HepG2 (cell line): ENCODE results near the gene TLCD3A. TPM values are rescaled to one million over a fixed set of nuclear protein-coding genes. Genes with fewer than 3 reads are reported as not detected.

Source experiments
- AGO1 ChIP-seq: fragments of 200-400 bp; formaldehyde crosslinking; IDR thresholded peaks from 2 replicates; pipeline ENCODE4 v1.6.1; 2017; ENCODE audit warnings: mild to moderate bottlenecking, low read depth, low read length, moderate library complexity; ENCODE audit not compliant: poor library complexity, severe bottlenecking
- CBFB ChIP-seq: sonication (generic); formaldehyde crosslinking; IDR thresholded peaks from 2 replicates; pipeline ENCODE4 v1.4.0; 2020; ENCODE audit warnings: missing genetic modification reagents
- CHCHD3 ChIP-seq: sonication (generic); formaldehyde crosslinking; IDR thresholded peaks from 2 replicates; pipeline ENCODE4 v1.8.0; 2022; ENCODE audit warnings: mild to moderate bottlenecking, missing genetic modification reagents, moderate library complexity
- DR1 ChIP-seq: sonication (generic); formaldehyde crosslinking; IDR thresholded peaks from 2 replicates; pipeline ENCODE4 v1.8.0; 2021; ENCODE audit warnings: mild to moderate bottlenecking, missing genetic modification reagents, inconsistent platforms
- HMG20A ChIP-seq: IDR thresholded peaks from 2 replicates; pipeline ENCODE4 v1.6.1; 2016; ENCODE audit warnings: borderline replicate concordance
- IKZF4 ChIP-seq: sonication (generic); formaldehyde crosslinking; IDR thresholded peaks from 2 replicates; pipeline ENCODE4 v1.5.1; 2020; ENCODE audit warnings: borderline replicate concordance, mild to moderate bottlenecking, low read depth, missing genetic modification reagents; ENCODE audit errors: not compliant biosample characterization
- LRRFIP1 ChIP-seq: sonication (generic); formaldehyde crosslinking; conservative IDR thresholded peaks from 2 replicates; pipeline ENCODE4 v1.4.0; 2020; ENCODE audit warnings: missing genetic modification reagents
- MTF2 ChIP-seq: sonication (generic); formaldehyde crosslinking; IDR thresholded peaks from 2 replicates; pipeline ENCODE4 v1.5.0; 2020; ENCODE audit warnings: missing genetic modification reagents, borderline replicate concordance
- MZF1 ChIP-seq: sonication (generic); formaldehyde crosslinking; IDR thresholded peaks from 2 replicates; pipeline ENCODE4 v1.8.1; 2023; ENCODE audit warnings: mild to moderate bottlenecking, missing genetic modification reagents, borderline replicate concordance
- NFYB ChIP-seq: sonication (generic); formaldehyde crosslinking; IDR thresholded peaks from 2 replicates; pipeline ENCODE4 v1.4.0; 2020; ENCODE audit warnings: missing genetic modification reagents
- POLR2AphosphoS5 ChIP-seq: IDR thresholded peaks from 2 replicates; pipeline ENCODE4 v1.6.1; 2012; ENCODE audit warnings: low read depth, low read length
- SALL1 ChIP-seq: sonication (generic); formaldehyde crosslinking; IDR thresholded peaks from 2 replicates; pipeline ENCODE4 v1.8.0; 2022; ENCODE audit warnings: mild to moderate bottlenecking, missing genetic modification reagents
- SATB2 ChIP-seq: sonication (generic); formaldehyde crosslinking; IDR thresholded peaks from 2 replicates; pipeline ENCODE4 v1.5.0; 2020; ENCODE audit warnings: missing genetic modification reagents
- SMYD3 ChIP-seq: sonication (generic); formaldehyde crosslinking; IDR thresholded peaks from 2 replicates; pipeline ENCODE4 v1.8.1; 2023; ENCODE audit warnings: mild to moderate bottlenecking, missing genetic modification reagents
- SNAI1 ChIP-seq: sonication (generic); formaldehyde crosslinking; IDR thresholded peaks from 2 replicates; pipeline ENCODE4 v1.5.0; 2020; ENCODE audit warnings: mild to moderate bottlenecking, missing genetic modification reagents, borderline replicate concordance
- ZBTB7B ChIP-seq: sonication (generic); formaldehyde crosslinking; IDR thresholded peaks from 2 replicates; pipeline ENCODE4 v1.4.0; 2020; ENCODE audit warnings: missing genetic modification reagents
- ZNF737 ChIP-seq: sonication (generic); formaldehyde crosslinking; IDR thresholded peaks from 2 replicates; pipeline ENCODE4 v1.5.0; 2020; ENCODE audit warnings: missing genetic modification reagents, mild to moderate bottlenecking, borderline replicate concordance
- ZNF75D ChIP-seq: sonication (generic); formaldehyde crosslinking; IDR thresholded peaks from 2 replicates; pipeline ENCODE4 v1.8.1; 2023; ENCODE audit warnings: missing genetic modification reagents, mild to moderate bottlenecking, borderline replicate concordance
- ZNF784 ChIP-seq: sonication (generic); formaldehyde crosslinking; IDR thresholded peaks from 2 replicates; pipeline ENCODE4 v1.5.1; 2020; ENCODE audit warnings: missing genetic modification reagents, mild to moderate bottlenecking, borderline replicate concordance
- polyA plus RNA-seq, 8 experiments: library from polyadenylated mRNA; depleted of rRNA in 3 of 8; stranded (reverse) in 7 of 8; unstranded in 1 of 8; fragments of >200 nt; fragmentation: Illumina TruSeq in 4 of 8; extraction: Trizol in 4 of 8; gene quantifications; 2 replicates each; pipeline versions ENCODE4 v1.2.1 to v1.2.3, GENCODE V29; 2011 to 2016; ENCODE audit warnings: low read depth in 4 of 8, missing spikeins in 1 of 8, mixed read lengths in 1 of 8; ENCODE audit not compliant: insufficient read depth in 1 of 8
- total RNA-seq, 5 experiments: library from RNA; depleted of rRNA; stranded (reverse); fragments of >200 nt; fragmentation: Illumina TruSeq; extraction: Trizol; gene quantifications; 2 replicates each; pipeline ENCODE4 v1.2.3, GENCODE V29; 2016; ENCODE audit warnings: low read depth in 1 of 5

The TLCD3A gene
- total and polyA plus RNA-seq, 2 of the 13 experiments (the other 11 are each of a cell fraction or from before 2014, with no cell fraction given), result 25.2 to 46.6 TPM

GRCh38 chr17:751269-752001, 19.0 kb downstream of the TLCD3A start (continued):
- TF ChIP-seq MTF2 (CRISPR knock-in tag), result no peak
- no peak for TF ChIP-seq AGO1
- TF ChIP-seq ZNF784 (CRISPR knock-in tag), result no peak
- no peak for TF ChIP-seq LRRFIP1
- TF ChIP-seq POLR2AphosphoS5, result no peak
- TF ChIP-seq IKZF4, result no peak
- no peak for TF ChIP-seq CBFB
- no peak for TF ChIP-seq ZNF75D (CRISPR knock-in tag)
- TF ChIP-seq ZNF737 (CRISPR knock-in tag), result no peak
- TF ChIP-seq HMG20A (CRISPR knock-in tag), result no peak
- 0 out of 2 replicates have a peak, but pooled peaks have one; percentile 9 for TF ChIP-seq MZF1 (CRISPR knock-in tag)
- no peak for TF ChIP-seq NFYB (CRISPR knock-in tag)
- no peak for TF ChIP-seq SNAI1
- no peak for TF ChIP-seq SMYD3 (CRISPR knock-in tag)
- TF ChIP-seq SATB2, result peak; percentile 7; the same call in 1 of the 2 replicates
- TF ChIP-seq SALL1 (CRISPR knock-in tag), result no peak
- TF ChIP-seq CHCHD3, result no peak
- no peak for TF ChIP-seq ZBTB7B (CRISPR knock-in tag)
- TF ChIP-seq DR1 (CRISPR knock-in tag), result no peak
- TF ChIP-seq, all 625 proteins: peak for 28
